Measurements from ENCODE around the gene COIL.
A peak's percentile ranks its signal among the peaks of the same experiment; 100 is the strongest.
"Not testable (repeated sequence)": the region's sequence is repeated elsewhere in the genome, so short reads cannot be mapped to it uniquely, and the experiment has no call there.

Gene COIL

DNA sequence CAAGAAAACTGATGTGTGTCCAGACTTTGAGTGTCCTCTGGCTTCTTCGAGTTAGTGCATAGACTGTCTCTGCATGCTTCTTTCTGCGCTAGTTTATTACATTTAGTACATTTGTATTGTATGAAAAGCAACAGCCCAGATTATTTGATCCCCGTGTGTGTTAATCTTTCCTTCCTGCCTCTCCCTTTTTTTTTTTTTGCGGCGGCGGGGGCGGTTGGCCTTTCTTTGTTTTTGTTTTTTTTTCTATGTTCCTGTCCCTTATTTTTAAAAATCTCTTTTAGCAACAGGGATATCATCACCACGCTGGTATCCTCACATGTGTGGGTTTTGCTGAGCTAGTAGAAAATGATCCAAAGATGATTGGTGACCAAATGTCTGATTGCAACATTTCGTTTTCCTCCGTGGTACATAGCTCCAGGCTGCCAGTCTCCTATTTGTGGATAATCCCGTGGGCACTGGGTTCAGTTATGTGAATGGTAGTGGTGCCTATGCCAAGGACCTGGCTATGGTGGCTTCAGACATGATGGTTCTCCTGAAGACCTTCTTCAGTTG lies 26.5 kb upstream of the COIL start:
- H3K27me3 Mint-ChIP-seq: no peaks in the 10 kb centered on the region
- H3K27ac Mint-ChIP-seq: no peak overlapping the region
- no peak for ATAC-seq
- no peak overlapping the region for H3K4me3 Mint-ChIP-seq
- H3K9me3 Mint-ChIP-seq: no peaks in the 10 kb centered on the region
- peaks cover 21% of the 10 kb centered on the region for H3K4me1 Mint-ChIP-seq
- H3K36me3 Mint-ChIP-seq: peaks cover 88% of the 10 kb centered on the region

DNA sequence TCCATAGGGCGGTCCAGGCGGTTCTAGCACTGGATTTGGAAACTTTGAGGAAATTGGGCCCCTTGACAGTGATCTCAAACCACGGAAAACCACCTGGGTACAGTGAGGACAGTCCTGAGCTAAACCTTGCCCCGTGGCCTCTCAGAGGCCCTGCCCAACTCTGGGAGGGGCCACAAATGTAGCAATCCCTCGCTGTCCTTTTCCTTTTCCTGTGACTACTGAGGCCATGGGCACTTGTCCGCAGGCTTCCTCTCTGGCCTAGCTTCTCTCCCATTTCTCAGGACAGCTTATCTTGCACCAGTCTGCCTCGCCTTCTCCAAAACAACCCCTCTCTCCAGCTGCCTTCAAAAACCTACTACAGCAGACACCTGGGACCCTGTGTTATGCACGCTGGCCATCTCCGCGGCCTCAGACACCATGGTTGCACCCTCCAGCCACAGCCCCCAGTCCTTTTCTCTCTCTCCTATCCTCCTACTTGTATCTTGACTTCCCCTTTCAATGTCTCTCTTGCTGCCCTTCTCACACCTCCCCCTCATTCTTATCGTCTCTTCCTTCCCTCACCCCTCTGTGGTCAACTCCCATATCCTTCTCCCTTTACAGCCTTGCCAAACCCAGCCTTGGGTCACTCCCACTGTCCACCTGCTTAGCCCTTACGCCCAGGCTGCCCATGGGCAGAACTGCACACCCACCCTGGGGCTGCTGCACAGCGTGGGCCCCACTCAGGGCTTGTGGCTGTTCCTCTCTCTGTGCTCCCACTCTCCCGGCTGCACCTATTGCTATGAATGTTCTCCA lies 24.7 kb upstream of the COIL start:
- H3K27ac Mint-ChIP-seq: peak overlapping the region; percentile 4

DNA sequence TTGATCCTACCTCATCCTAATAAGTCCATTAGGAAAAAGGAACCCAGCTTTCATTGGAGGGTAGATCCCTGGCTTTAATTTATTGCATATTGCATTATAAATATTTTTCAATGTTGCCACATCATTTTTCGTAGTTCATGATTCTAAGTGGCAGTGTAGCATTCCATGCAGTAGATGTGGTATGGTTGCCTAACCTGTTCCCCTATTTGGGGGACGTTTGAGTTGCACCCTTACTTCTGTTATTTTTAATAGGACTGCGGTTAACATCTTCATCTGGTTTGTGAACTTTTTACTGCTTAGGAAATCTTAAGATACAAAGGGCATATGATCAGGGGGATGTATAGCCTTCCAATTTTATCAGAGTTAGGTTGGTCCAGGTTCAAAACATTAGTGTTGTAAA lies 22.5 kb upstream of the COIL start:
- no peak overlapping the region for H3K4me3 Mint-ChIP-seq
- no peak for ATAC-seq

More for the DNA sequence above, 24.7 kb upstream of the COIL start:
- Mint-ChIP-seq H3K36me3 (peaks cover 79% of the 10 kb centered on the region), H3K27me3 (no peaks in the 10 kb centered on the region), H3K9me3 (no peaks in the 10 kb centered on the region), H3K4me3 (no peak overlapping the region), H3K4me1 (peaks cover 28% of the 10 kb centered on the region)
- no peak for ATAC-seq

DNA sequence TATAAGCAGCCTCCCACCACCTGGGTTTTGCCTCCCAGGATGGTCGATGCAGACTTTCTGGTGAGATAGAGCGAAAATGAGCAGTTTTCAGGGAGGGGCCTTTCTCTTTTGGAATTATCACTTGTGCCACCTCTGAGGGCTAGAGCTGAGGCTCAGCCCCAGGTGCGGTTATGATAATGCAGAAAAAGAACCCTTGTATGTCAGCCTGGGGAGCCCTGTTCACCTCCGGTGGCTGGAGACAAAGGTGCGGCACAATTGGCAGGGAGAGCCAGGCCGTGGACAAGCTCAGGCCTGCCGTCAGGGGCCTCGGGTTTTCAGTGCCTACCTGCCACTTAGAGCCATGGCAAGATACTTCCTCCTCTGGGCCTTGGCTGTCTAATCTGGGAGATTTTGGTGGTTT lies 21.5 kb upstream of the COIL start:
- Mint-ChIP-seq H3K36me3 (peaks cover 51% of the 10 kb centered on the region), H3K9me3 (no peaks in the 10 kb centered on the region), H3K4me1 (peaks cover 49% of the 10 kb centered on the region), H3K27ac (no peak overlapping the region), H3K4me3 (no peak overlapping the region), H3K27me3 (no peaks in the 10 kb centered on the region)
- ATAC-seq: no peak

More for the DNA sequence above, 22.5 kb upstream of the COIL start:
- no peaks in the 10 kb centered on the region for H3K27me3 Mint-ChIP-seq
- no peaks in the 10 kb centered on the region for H3K9me3 Mint-ChIP-seq
- no peak overlapping the region for H3K27ac Mint-ChIP-seq
- peaks cover 44% of the 10 kb centered on the region for H3K4me1 Mint-ChIP-seq
- peaks cover 61% of the 10 kb centered on the region for H3K36me3 Mint-ChIP-seq

DNA sequence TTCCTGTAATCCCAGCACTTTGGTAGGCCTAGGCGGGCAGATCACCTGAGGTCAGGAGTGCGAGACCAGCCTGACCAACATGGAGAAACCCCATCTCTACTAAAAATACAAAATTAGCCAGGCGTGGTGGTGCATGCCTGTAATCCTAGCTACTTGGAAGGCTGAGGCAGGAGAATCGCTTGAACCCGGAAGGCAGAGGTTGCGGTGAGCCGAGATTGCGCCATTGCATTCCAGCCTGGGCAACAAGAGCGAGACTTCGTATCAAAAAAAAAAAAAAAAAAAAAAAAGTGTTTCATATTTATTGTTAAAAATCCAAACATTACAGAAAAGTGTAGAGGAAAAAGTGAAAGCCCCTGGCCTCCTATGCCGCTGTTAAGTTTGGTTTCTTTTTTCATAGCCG lies 19.7 kb upstream of the COIL start:
- Mint-ChIP-seq H3K4me1 (peaks cover 48% of the 10 kb centered on the region), H3K36me3 (peaks cover 33% of the 10 kb centered on the region)
- not testable (repeated sequence) for H3K9me3 Mint-ChIP-seq, H3K27ac Mint-ChIP-seq, ATAC-seq, H3K27me3 Mint-ChIP-seq, H3K4me3 Mint-ChIP-seq

DNA sequence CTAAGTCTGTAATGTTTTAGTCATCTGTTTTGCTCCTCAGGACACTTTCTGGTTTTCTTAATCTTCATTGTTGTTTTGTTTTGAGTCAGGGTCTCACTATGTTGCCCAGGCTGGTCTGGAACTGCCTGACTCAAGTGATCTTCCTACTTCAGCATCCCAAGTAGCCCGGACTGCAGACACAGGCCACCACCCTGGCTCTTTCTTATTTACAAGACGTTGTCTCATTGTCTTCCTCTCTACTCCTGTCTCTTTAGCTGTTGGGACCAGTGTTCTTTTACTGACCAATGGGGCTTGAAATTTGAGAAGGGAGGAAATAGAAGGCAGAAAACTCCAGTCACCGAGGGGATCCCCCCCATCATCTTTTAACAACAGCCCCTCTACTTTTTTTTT lies 18.2 kb upstream of the COIL start:
- H3K9me3 Mint-ChIP-seq: no peaks in the 10 kb centered on the region
- peaks cover 42% of the 10 kb centered on the region for H3K4me1 Mint-ChIP-seq
- H3K4me3 Mint-ChIP-seq: peak overlapping the region; percentile 89
- H3K36me3 Mint-ChIP-seq: peaks cover 18% of the 10 kb centered on the region
- peak overlapping the region; percentile 92 for H3K27ac Mint-ChIP-seq
- no peak for ATAC-seq
- no peaks in the 10 kb centered on the region for H3K27me3 Mint-ChIP-seq

DNA sequence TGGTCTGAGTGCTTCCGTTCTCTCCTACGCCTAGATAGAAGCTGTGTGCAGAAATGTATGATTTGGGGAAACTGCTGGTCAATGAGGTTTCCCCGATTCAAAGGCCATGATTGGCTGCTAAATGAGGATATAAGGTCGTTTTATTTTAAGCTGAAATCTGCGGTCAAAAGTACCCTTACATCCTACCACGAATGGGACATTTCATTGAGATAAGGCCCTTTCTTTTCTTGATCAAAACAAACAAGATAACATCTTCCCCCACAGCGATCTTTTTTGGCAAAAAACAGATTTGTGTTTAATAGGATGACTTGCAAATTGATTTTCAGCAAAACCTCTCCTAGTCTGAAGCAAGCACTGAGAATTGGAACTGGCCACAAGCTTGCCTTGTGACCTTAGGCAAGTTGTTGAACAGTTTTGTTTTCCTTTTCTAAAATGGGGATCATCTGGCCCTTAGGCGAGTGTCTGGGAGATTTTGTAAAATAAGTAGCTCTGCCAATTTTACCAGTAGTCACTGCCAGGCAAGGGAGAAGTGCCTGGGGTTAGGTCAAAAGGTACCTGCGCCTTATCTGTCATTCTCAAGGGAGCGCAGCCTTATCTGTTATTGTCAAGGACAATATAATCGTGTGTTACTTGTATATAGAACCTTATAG lies 17.7 kb upstream of the COIL start:
- Mint-ChIP-seq H3K27ac (peak overlapping the region; percentile 92), H3K9me3 (no peaks in the 10 kb centered on the region), H3K4me3 (peak overlapping the region; percentile 89), H3K36me3 (peaks cover 13% of the 10 kb centered on the region), H3K4me1 (peaks cover 38% of the 10 kb centered on the region), H3K27me3 (no peaks in the 10 kb centered on the region)
- ATAC-seq: peak; percentile 80

DNA sequence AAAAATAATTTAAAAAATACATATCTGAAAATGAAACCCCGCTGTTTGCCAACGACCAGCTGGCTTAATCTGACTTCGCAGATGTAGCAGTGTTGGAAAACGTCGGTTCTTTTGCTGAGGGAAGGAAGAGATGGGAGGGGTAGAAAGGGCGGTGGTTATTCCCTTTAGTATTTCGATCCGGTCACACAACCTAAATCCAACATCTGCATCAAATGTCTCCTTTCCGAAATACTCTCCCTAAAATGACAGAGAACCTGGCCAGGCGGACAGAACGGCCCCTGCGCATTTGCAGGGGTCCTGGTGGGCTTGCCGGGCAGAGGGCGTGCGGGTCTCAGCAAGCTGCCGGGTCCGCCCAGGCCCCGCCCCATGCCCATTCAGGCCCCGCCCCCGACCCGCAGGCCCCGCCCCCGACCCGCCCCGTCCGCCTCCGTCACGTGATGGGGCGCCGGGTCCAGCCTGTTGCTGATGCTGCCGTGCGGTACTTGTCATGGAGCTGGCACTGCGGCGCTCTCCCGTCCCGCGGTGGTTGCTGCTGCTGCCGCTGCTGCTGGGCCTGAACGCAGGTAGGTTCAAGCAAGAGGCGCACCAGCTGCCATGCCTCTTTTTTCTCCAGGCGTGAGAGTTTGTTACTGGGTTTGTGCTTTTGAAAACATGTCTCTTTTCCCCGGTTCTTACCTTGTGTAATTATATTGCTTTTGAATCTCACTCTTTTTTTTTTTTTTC lies 17.0 kb upstream of the COIL start, which contains the start of gene SCPEP1:
Gene SCPEP1 (plus strand): TSS at position 459 of the 723 bp plus-strand sequence. CDS start 29 bp downstream, at position 488.
- H3K36me3 Mint-ChIP-seq: peaks cover 12% of the 10 kb centered on the region
- peaks cover 38% of the 10 kb centered on the region for H3K4me1 Mint-ChIP-seq
- H3K9me3 Mint-ChIP-seq: no peaks in the 10 kb centered on the region
- peak; percentile 95 for ATAC-seq
- peak within 1 kb of the TSS; percentile 89 for H3K4me3 Mint-ChIP-seq
- H3K27ac Mint-ChIP-seq: peak within 1 kb of the TSS; percentile 92
- H3K27me3 Mint-ChIP-seq: no peaks in the 10 kb centered on the region

DNA sequence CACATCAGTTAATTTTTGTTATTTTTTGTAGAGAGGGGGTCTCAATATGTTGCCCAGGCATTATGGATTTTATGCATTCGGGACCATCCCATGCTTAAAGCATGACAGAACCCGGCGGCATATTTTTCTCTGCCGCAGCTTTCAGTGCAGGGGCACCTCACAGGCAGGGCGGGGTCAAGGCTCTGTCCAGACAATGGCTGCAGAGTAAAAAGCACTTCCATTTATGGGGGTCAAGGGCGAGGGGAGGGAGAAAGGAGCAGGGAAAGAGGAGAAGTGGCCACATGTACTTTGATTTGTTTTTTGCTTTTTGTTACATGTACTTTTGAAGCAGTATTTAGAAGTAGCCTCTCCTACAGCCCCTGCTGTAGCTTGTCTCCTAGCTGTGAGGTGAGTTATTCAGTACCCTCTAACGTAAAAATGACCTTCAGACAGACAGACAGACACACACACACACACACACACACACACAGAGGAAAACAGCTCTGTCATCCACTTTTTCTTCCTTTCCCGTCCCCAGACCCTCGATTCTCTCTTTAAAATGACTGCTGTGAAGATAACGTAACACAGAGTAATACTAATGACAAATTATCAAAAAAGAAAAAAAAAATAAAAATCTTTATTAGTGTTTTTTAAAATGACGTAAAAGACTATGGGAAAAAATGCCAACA lies 16.2 kb upstream of the COIL start:
- no peaks in the 10 kb centered on the region for H3K9me3 Mint-ChIP-seq

DNA sequence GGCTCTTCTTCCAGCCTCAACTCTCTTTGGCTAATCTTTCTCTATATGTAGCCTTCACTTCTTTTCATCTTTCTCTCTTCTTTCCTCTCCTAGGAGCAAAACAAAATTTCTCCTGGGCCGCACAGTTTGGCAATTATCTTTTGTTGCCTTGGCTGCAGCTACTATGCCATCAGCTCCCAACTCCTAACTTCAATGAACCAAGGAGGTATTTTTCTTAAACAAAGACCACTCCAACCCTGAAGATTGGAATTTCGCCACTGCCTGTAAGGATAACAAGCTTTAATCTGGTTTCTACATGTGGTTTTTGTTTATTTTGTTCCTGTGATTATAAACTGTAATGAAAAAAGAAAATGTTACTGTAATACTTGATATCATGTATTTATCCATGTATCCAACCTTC lies 14.8 kb upstream of the COIL start:
- Mint-ChIP-seq H3K4me3 (no peak overlapping the region), H3K27ac (no peak overlapping the region), H3K36me3 (no peaks in the 10 kb centered on the region), H3K4me1 (peaks cover 27% of the 10 kb centered on the region), H3K9me3 (no peaks in the 10 kb centered on the region), H3K27me3 (no peaks in the 10 kb centered on the region)
- ATAC-seq: no peak

More for the DNA sequence above, 16.2 kb upstream of the COIL start:
- ATAC-seq: no peak
- Mint-ChIP-seq H3K27me3 (no peaks in the 10 kb centered on the region), H3K36me3 (peaks cover 5% of the 10 kb centered on the region), H3K4me1 (peaks cover 30% of the 10 kb centered on the region), H3K4me3 (peak overlapping the region; percentile 50), H3K27ac (peak overlapping the region; percentile 92)

DNA sequence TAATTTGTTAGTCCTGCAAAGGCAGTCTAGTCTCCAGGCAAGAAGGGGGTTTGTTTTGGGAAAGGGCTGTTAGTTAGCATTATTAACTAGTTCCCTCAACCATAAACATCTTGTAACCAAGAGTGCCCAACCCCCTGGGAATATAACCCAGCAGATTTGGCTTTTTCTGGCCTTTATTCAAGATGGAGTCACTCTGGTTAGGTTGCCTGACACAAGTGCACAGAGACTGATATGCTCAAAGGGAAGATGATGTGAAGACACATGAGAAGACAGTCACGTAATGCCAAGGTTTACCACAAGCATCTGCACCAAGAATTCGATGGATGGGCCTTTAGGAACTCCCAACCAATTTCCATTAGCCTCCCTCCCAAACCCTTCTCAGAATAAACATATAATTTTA lies 13.2 kb upstream of the COIL start:
- ATAC-seq: no peak
- no peaks in the 10 kb centered on the region for H3K27me3 Mint-ChIP-seq
- no peaks in the 10 kb centered on the region for H3K9me3 Mint-ChIP-seq
- no peak overlapping the region for H3K4me3 Mint-ChIP-seq
- peaks cover 17% of the 10 kb centered on the region for H3K4me1 Mint-ChIP-seq
- H3K27ac Mint-ChIP-seq: no peak overlapping the region
- H3K36me3 Mint-ChIP-seq: no peaks in the 10 kb centered on the region

DNA sequence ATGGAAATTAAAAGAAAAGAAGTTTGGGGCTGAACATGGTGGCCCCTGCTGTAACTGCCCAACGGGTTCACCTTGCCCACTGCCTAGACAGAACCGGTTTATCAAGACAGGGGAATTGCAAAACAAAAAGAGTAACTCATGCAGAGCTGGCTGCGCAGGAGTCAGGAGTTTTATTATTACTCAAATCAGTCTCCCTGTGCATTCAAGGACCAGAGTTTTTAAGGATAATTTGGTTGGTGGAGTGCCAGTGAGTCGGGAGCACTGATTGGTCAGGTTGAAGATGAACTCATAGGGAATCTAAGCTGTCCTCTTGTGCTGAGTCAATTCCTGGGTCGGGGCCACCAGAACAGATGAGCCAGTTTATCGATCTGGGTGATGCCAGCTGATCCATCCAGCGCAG lies 12.7 kb upstream of the COIL start:
- H3K27me3 Mint-ChIP-seq: no peaks in the 10 kb centered on the region
- no peak overlapping the region for H3K27ac Mint-ChIP-seq
- H3K4me3 Mint-ChIP-seq: no peak overlapping the region
- no peak for ATAC-seq
- H3K36me3 Mint-ChIP-seq: no peaks in the 10 kb centered on the region
- H3K4me1 Mint-ChIP-seq: peaks cover 12% of the 10 kb centered on the region
- no peaks in the 10 kb centered on the region for H3K9me3 Mint-ChIP-seq

DNA sequence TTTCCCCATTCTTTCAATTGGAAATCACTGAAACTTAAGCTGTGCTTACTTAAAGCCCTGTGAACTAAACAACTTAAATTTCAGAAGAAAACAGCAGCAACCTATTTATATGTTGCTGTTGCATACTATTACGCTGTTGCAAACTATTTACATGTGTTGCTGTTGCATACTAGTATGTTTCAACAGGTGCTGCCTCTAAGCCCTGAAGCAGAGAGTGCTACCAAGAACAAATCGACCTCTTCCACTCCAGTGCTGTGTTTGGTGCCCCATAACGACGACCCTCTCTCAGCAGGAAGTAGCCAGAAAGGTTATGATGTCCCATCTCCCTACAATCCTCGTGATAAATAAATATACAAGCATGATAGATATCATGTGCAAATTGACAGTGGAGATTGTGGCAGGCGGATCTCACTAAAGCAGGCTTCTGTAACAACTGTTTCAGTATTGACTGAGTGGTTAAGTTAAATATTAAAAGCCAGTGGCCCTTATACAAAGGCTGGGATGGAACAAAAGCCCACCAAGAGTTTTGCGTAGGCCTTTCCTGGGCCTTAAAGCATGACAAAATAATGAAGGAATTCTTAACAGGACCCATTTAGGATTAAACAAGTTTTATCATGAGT lies 11.4 kb upstream of the COIL start:
- H3K4me3 Mint-ChIP-seq: no peak overlapping the region
- peaks cover 5% of the 10 kb centered on the region for H3K4me1 Mint-ChIP-seq
- H3K27ac Mint-ChIP-seq: no peak overlapping the region
- no peak for ATAC-seq
- no peaks in the 10 kb centered on the region for H3K36me3 Mint-ChIP-seq
- no peaks in the 10 kb centered on the region for H3K27me3 Mint-ChIP-seq
- H3K9me3 Mint-ChIP-seq: no peaks in the 10 kb centered on the region

DNA sequence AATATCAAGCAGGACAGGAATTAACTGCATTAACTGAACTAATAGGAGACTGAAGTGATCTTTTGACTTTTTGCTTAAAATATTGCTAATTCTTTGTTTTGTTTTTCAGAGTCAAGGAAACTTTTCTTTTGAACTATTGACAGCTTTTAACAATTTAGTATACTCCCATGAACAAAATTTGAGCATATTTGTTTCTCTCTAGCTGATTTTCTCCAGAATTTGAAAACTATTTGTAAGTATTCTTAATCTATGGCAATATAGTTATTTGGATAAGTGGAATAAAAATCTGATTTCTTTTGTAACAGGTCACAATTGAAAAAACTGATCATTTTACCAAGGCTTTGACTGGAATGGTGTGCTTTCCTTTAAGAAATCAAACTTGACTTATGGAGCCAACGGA lies 10.1 kb upstream of the COIL start:
- Mint-ChIP-seq H3K27me3 (no peaks in the 10 kb centered on the region), H3K4me1 (no peaks in the 10 kb centered on the region), H3K27ac (no peak overlapping the region), H3K4me3 (no peak overlapping the region), H3K9me3 (no peaks in the 10 kb centered on the region), H3K36me3 (no peaks in the 10 kb centered on the region)
- no peak for ATAC-seq
